Panc1 (cell line): ENCODE results near the gene BAIAP2. TPM values are rescaled to one million over a fixed set of nuclear protein-coding genes. Genes with fewer than 3 reads are reported as not detected.
"Not testable (repeated sequence)": the region's sequence is repeated elsewhere in the genome, so short reads cannot be mapped to it uniquely, and the experiment has no call there.

Experiments used
- ATAC-seq: fragments of 200-7000 bp; cut with Tn5 transposase; 2 replicates; pipeline ENCODE4 v1.9.1; 2020; ENCODE audit warnings: mild to moderate bottlenecking, moderate library complexity
- BruUV-seq: library from RNA; stranded (reverse); fragments of 400-500 nt; replicated peaks from 2 replicates; lab custom pipeline; 2021; lab: Mats Ljungman, UMichigan
- CTCF ChIA-PET: fragments of 300-600 bp; sonication (Branson Sonifier 250); formaldehyde crosslinking; loops from one replicate; lab custom pipeline; 2022; ENCODE audit warnings: antibody characterized with exemption; lab: Charles Lee
- POLR2A ChIA-PET: fragments of 300-600 bp; sonication (Branson Sonifier 250); formaldehyde crosslinking; loops from one replicate; lab custom pipeline; 2022; ENCODE audit warnings: antibody characterized with exemption; lab: Charles Lee
- DNase-seq: peaks from one replicate; pipeline ENCODE4 v3.0.0-alpha.2; 2010; ENCODE audit warnings: low read depth, low spot score
- H3K27ac ChIP-seq: 2 replicates; pipeline ENCODE4 v1.5.1; 2011; ENCODE audit warnings: mild to moderate bottlenecking, low read length, inconsistent platforms
- H3K27me3 ChIP-seq: fragments of 200-500 bp; sonication (Bioruptor generic); 2 replicates; pipeline ENCODE4 v1.6.0; 2014; ENCODE audit warnings: low read length, inconsistent platforms; ENCODE audit not compliant: control insufficient read depth, insufficient read depth
- H3K36me3 ChIP-seq: fragments of 200-500 bp; sonication (Bioruptor generic); 2 replicates; pipeline ENCODE4 v1.5.1; 2014; ENCODE audit warnings: inconsistent platforms, mild to moderate bottlenecking, low read length, moderate library complexity; ENCODE audit not compliant: control insufficient read depth, insufficient read depth
- H3K4me1 ChIP-seq: 2 replicates; pipeline ENCODE4 v1.5.1; 2011; ENCODE audit warnings: inconsistent platforms, mild to moderate bottlenecking, low read length, moderate library complexity; ENCODE audit not compliant: control insufficient read depth, insufficient read depth
- H3K4me3 ChIP-seq, 2 experiments: 2 replicates each; pipeline ENCODE4 v1.5.1; 2011 to 2012; ENCODE audit warnings: low read depth in 2 of 2, low read length in 2 of 2, mild to moderate bottlenecking in 2 of 2, inconsistent platforms in 1 of 2, moderate library complexity in 1 of 2
- H3K9me3 ChIP-seq: fragments of 200-500 bp; sonication (Bioruptor generic); 2 replicates; pipeline ENCODE4 v1.5.1; 2014; ENCODE audit warnings: low read depth, mild to moderate bottlenecking, inconsistent platforms, low read length, moderate library complexity; ENCODE audit not compliant: control insufficient read depth, insufficient read depth
- POLR2AphosphoS5 ChIP-seq: IDR thresholded peaks from 2 replicates; pipeline ENCODE4 v1.6.1; 2012; ENCODE audit warnings: mild to moderate bottlenecking, low read depth, low read length, moderate library complexity
- SIN3A ChIP-seq: IDR thresholded peaks from 2 replicates; pipeline ENCODE4 v1.6.1; 2012; ENCODE audit warnings: low read depth, mild to moderate bottlenecking, low read length, moderate library complexity, borderline replicate concordance; ENCODE audit not compliant: insufficient read depth
- TCF7L2 ChIP-seq: IDR thresholded peaks from 2 replicates; pipeline ENCODE4 v1.6.1; 2011; ENCODE audit warnings: mild to moderate bottlenecking, low read depth, low read length, inconsistent platforms
- in situ Hi-C: cut with HindIII; loops from 2 replicates; pipeline ENCODE4 v1.10.0; 2016; ENCODE audit warnings: low sequenced_read_pairs, low pct_unique_long_range_greater_than_20kb
- intact Hi-C: fragments of 100-400 bp; cut with micrococcal nuclease; formaldehyde crosslinking; loops from one replicate; pipeline ENCODE4 v1.10.0; 2022; ENCODE audit not compliant: unreplicated experiment
- total RNA-seq: library from RNA; stranded (reverse); gene quantifications from one replicate; pipeline ENCODE4 v1.2.1, GENCODE V29; 2021; ENCODE audit not compliant: unreplicated experiment
- TF ChIP-seq, protein P1 (sequence below): fragments of 450-650 bp; IDR thresholded peaks from 2 replicates; pipeline ENCODE4 v1.5.1; 2017; ENCODE audit warnings: mild to moderate bottlenecking
- TF ChIP-seq, protein P2 (sequence below), 2 experiments: IDR thresholded peaks; 2 replicates each; pipeline ENCODE4 v1.6.1; 2011 to 2012; ENCODE audit warnings: low read depth in 2 of 2, control low read depth in 1 of 2, low read length in 1 of 2, mild to moderate bottlenecking in 1 of 2, moderate library complexity in 1 of 2; ENCODE audit not compliant: insufficient read depth in 1 of 2

Gene BAIAP2
- total RNA-seq, 1 experiment from 2014 or later = 125 TPM

DNA sequence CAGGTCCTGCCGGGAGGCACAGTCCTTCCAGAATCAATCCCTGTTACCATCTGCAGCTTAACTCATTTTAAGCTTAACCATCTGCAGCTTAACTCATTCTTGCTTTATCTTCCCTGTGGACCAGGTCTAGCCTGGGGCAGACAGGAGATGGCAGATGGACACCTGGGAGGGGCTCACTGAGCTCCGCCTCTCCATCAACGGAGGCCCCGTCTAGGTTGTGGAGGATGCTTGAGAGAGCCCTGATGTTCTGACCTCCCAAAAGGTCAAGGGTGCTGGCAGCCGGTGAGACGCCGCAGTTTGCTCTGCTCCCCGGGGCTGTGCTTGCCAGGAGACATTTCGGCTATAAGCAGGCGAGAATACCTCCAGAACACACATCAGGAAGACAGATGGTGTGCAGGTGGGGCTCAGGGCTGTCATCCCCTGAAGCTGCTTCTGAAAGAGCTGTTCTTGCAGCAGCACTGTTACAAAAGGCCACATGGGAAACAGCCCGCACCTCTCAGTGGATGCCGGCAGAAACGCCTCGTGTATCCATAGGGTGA, 41.3 kb downstream of the BAIAP2 start:
- ChIA-PET CTCF (no interaction called here), POLR2A (no interaction called here)
- no peak overlapping the region for H3K4me3 ChIP-seq

DNA sequence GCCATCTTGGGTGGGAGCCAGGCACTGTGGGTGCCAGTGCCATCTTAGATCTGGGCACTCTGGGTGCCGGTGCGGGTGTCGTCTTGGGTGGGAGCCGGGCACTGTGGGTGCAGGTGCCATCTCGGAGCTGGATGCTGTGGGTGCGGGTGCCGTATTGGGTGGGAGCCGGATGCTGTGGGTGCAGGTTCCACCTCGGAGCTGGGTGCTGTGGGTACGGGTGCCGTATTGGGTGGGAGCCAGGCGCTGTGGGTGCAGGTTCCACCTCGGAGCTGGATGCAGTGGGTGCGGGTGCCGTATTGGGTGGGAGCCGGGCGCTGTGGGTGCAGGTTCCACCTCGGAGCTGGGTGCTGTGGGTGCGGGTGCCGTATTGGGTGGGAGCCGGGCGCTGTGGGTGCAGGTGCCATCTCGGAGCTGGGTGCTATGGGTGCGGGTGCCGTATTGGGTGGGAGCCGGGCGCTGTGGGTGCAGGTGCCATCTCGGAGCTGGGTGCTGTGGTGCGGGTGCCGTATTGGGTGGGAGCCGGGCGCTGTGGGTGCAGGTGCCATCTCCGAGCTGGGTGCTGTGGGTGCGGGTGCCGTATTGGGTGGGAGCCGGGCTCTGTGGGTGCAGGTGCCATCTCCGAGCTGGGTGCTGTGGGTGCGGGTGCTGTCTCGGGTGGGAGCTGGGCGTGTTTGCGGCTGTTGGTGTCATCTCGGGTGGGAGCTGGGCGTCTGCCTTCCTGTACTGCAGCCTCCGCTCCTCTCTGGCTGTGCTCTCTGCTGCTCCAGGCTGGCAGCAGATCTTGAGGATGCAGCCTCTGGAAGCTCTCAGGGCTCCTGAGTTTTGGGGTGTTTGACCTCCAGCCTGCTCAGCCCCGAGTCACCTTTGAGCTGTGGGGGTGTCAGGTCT, 43.3 kb downstream of the BAIAP2 start:
- H3K27me3 ChIP-seq, DNase-seq, ATAC-seq, H3K4me1 ChIP-seq, in situ Hi-C loops, CTCF ChIA-PET, H3K4me3 ChIP-seq, BruUV-seq, H3K9me3 ChIP-seq, intact Hi-C loops, H3K27ac ChIP-seq, H3K36me3 ChIP-seq: not testable (repeated sequence)
- POLR2A ChIA-PET = interaction anchor here (0.7 kb wide), 1 partner anchor 81 kb away, joined by 4 read pairs; no protein-coding TSS in a partner anchor

More for the DNA sequence above, 41.3 kb downstream of the BAIAP2 start:
- Histone ChIP-seq H3K27ac (no peak overlapping the region), H3K9me3 (no peaks in the 10 kb centered on the region), H3K4me1 (0 out of 2 replicates have a peak, but pooled peaks cover 3% of the 10 kb centered on the region), H3K36me3 (no peaks in the 10 kb centered on the region), H3K27me3 (no peaks in the 10 kb centered on the region)
- DNase-seq (no peak), ATAC-seq (no peak)
- intact Hi-C loops (no loop called here), in situ Hi-C loops (no loop called here)
- TF ChIP-seq, protein P1, sequence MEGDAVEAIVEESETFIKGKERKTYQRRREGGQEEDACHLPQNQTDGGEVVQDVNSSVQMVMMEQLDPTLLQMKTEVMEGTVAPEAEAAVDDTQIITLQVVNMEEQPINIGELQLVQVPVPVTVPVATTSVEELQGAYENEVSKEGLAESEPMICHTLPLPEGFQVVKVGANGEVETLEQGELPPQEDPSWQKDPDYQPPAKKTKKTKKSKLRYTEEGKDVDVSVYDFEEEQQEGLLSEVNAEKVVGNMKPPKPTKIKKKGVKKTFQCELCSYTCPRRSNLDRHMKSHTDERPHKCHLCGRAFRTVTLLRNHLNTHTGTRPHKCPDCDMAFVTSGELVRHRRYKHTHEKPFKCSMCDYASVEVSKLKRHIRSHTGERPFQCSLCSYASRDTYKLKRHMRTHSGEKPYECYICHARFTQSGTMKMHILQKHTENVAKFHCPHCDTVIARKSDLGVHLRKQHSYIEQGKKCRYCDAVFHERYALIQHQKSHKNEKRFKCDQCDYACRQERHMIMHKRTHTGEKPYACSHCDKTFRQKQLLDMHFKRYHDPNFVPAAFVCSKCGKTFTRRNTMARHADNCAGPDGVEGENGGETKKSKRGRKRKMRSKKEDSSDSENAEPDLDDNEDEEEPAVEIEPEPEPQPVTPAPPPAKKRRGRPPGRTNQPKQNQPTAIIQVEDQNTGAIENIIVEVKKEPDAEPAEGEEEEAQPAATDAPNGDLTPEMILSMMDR = no peak
- TF ChIP-seq, protein P2, sequence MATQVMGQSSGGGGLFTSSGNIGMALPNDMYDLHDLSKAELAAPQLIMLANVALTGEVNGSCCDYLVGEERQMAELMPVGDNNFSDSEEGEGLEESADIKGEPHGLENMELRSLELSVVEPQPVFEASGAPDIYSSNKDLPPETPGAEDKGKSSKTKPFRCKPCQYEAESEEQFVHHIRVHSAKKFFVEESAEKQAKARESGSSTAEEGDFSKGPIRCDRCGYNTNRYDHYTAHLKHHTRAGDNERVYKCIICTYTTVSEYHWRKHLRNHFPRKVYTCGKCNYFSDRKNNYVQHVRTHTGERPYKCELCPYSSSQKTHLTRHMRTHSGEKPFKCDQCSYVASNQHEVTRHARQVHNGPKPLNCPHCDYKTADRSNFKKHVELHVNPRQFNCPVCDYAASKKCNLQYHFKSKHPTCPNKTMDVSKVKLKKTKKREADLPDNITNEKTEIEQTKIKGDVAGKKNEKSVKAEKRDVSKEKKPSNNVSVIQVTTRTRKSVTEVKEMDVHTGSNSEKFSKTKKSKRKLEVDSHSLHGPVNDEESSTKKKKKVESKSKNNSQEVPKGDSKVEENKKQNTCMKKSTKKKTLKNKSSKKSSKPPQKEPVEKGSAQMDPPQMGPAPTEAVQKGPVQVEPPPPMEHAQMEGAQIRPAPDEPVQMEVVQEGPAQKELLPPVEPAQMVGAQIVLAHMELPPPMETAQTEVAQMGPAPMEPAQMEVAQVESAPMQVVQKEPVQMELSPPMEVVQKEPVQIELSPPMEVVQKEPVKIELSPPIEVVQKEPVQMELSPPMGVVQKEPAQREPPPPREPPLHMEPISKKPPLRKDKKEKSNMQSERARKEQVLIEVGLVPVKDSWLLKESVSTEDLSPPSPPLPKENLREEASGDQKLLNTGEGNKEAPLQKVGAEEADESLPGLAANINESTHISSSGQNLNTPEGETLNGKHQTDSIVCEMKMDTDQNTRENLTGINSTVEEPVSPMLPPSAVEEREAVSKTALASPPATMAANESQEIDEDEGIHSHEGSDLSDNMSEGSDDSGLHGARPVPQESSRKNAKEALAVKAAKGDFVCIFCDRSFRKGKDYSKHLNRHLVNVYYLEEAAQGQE (IDR thresholded peaks at IDR 0.05; ENCODE audit: insufficient read depth in 1 of 2, low read depth in 2 of 2, low read length in 1 of 2) = no peak
- TF ChIP-seq SIN3A (no peak), TCF7L2 (no peak), POLR2AphosphoS5 (no peak)
- BruUV-seq = no TSS peak
